IMR-90 (cell line): ENCODE data around the gene JPT2. TPM values are rescaled to one million over a fixed set of nuclear protein-coding genes. Genes with fewer than 3 reads are reported as not detected.

ENCODE experiments used
- ATAC-seq: fragments of 200-7000 bp; cut with Tn5 transposase; 2 replicates; pipeline ENCODE4 v1.9.1; 2020; ENCODE audit warnings: low read depth, mild to moderate bottlenecking, moderate library complexity
- BruUV-seq: library from RNA; stranded (reverse); fragments of 400-500 nt; replicated peaks from 2 replicates; lab custom pipeline; 2021; lab: Mats Ljungman, UMichigan
- CTCF ChIA-PET: fragments of 300-600 bp; formaldehyde crosslinking; extraction: SDS; loops from one replicate; lab custom pipeline; 2021; ENCODE audit warnings: antibody characterized with exemption; lab: Yijun Ruan, JAX
- POLR2A ChIA-PET: fragments of 300-600 bp; sonication (Branson Sonifier 250); formaldehyde crosslinking; loops from one replicate; lab custom pipeline; 2022; ENCODE audit warnings: antibody characterized with exemption; ENCODE audit not compliant: unreplicated experiment; lab: Charles Lee
- DNase-seq: peaks from one replicate; pipeline ENCODE4 v3.0.0; 2013
- H2AFZ ChIP-seq: replicated peaks from 2 replicates; pipeline ENCODE3; 2013; ENCODE audit warnings: low read length, mild to moderate bottlenecking; ENCODE audit not compliant: poor library complexity
- H2AK5ac ChIP-seq: 2 replicates; pipeline ENCODE4 v1.6.1; 2013; ENCODE audit warnings: low read depth, low read length, inconsistent platforms
- H2AK9ac ChIP-seq: replicated peaks from 2 replicates; pipeline ENCODE3; 2013; ENCODE audit warnings: mild to moderate bottlenecking, low read depth, low read length, moderate library complexity; ENCODE audit not compliant: poor library complexity
- H2BK120ac ChIP-seq: 2 replicates; pipeline ENCODE4 v1.6.1; 2013; ENCODE audit warnings: low read depth, low read length, inconsistent platforms
- H2BK15ac ChIP-seq: 3 replicates; pipeline ENCODE4 v1.6.1; 2013; ENCODE audit warnings: low read depth, low read length, inconsistent platforms
- H2BK20ac ChIP-seq: 2 replicates; pipeline ENCODE4 v1.6.1; 2013; ENCODE audit warnings: low read depth, mild to moderate bottlenecking, inconsistent platforms, low read length, moderate library complexity
- H2BK5ac ChIP-seq: 2 replicates; pipeline ENCODE4 v1.6.1; 2013; ENCODE audit warnings: mild to moderate bottlenecking, low read depth, low read length, inconsistent platforms; ENCODE audit not compliant: poor library complexity, severe bottlenecking
- H3K14ac ChIP-seq: replicated peaks from 2 replicates; pipeline ENCODE4 v1.6.1; 2013; ENCODE audit warnings: low read depth, low read length, inconsistent platforms
- H3K18ac ChIP-seq: 2 replicates; pipeline ENCODE4 v1.6.1; 2013; ENCODE audit warnings: low read depth, low read length, control low read depth
- H3K23ac ChIP-seq: 2 replicates; pipeline ENCODE4 v1.6.1; 2013; ENCODE audit warnings: low read depth, low read length, inconsistent platforms
- H3K27ac ChIP-seq: 2 replicates; pipeline ENCODE4 v1.5.1; 2013; ENCODE audit warnings: mild to moderate bottlenecking, control low read depth, low read length; ENCODE audit not compliant: insufficient read depth
- H3K27me3 ChIP-seq: 2 replicates; pipeline ENCODE4 v1.6.1; 2013; ENCODE audit warnings: low read length; ENCODE audit not compliant: control insufficient read depth, insufficient read depth
- H3K36me3 ChIP-seq: 2 replicates; pipeline ENCODE4 v1.6.1; 2013; ENCODE audit warnings: low read length, mixed read lengths; ENCODE audit not compliant: control insufficient read depth, insufficient read depth
- H3K4ac ChIP-seq: 2 replicates; pipeline ENCODE4 v1.6.1; 2013; ENCODE audit warnings: low read depth, low read length, inconsistent platforms
- H3K4me1 ChIP-seq: 2 replicates; pipeline ENCODE4 v1.6.1; 2013; ENCODE audit warnings: low read length, mixed read lengths; ENCODE audit not compliant: control insufficient read depth, insufficient read depth
- H3K4me2 ChIP-seq: 2 replicates; pipeline ENCODE4 v1.6.1; 2013; ENCODE audit warnings: low read depth, mild to moderate bottlenecking, control low read depth, low read length, moderate library complexity
- H3K4me3 ChIP-seq: 2 replicates; pipeline ENCODE4 v1.5.1; 2013; ENCODE audit warnings: low read depth, mild to moderate bottlenecking, control low read depth, low read length, moderate library complexity; ENCODE audit not compliant: insufficient read depth
- H3K56ac ChIP-seq: 2 replicates; pipeline ENCODE4 v1.6.1; 2013; ENCODE audit warnings: low read length, inconsistent platforms; ENCODE audit not compliant: insufficient read depth; ENCODE audit errors: extremely low read depth
- H3K79me1 ChIP-seq, 2 experiments: 2 replicates each; pipeline ENCODE4 v1.6.1; 2013; ENCODE audit warnings: low read length in 2 of 2, inconsistent platforms in 1 of 2, low read depth in 1 of 2
- H3K9ac ChIP-seq: 2 replicates; pipeline ENCODE4 v1.6.1; 2013; ENCODE audit warnings: low read depth, low read length, control low read depth
- H3K9me1 ChIP-seq: 2 replicates; pipeline ENCODE4 v1.6.1; 2013; ENCODE audit warnings: low read length, inconsistent platforms; ENCODE audit not compliant: insufficient read depth
- H3K9me3 ChIP-seq: 2 replicates; pipeline ENCODE4 v1.6.1; 2013; ENCODE audit warnings: low read length; ENCODE audit not compliant: control insufficient read depth, insufficient read depth
- H4K20me1 ChIP-seq: 2 replicates; pipeline ENCODE4 v1.6.1; 2013; ENCODE audit warnings: low read length, inconsistent platforms; ENCODE audit not compliant: insufficient read depth
- H4K5ac ChIP-seq: 2 replicates; pipeline ENCODE4 v1.6.1; 2013; ENCODE audit warnings: mild to moderate bottlenecking, low read depth, low read length, control low read depth
- H4K8ac ChIP-seq, 2 experiments: 2 replicates each; pipeline ENCODE4 v1.6.1; 2013; ENCODE audit warnings: low read depth in 2 of 2, low read length in 2 of 2, control low read depth in 1 of 2, inconsistent platforms in 1 of 2
- H4K91ac ChIP-seq: 2 replicates; pipeline ENCODE4 v1.6.1; 2013; ENCODE audit warnings: low read depth, low read length, inconsistent platforms; ENCODE audit not compliant: insufficient read depth
- CEBPB ChIP-seq: IDR thresholded peaks from 2 replicates; pipeline ENCODE4 v1.6.1; 2012; ENCODE audit warnings: low read depth, low read length, improper control_type of control experiment
- CHD1 ChIP-seq: IDR thresholded peaks from 2 replicates; pipeline ENCODE4 v1.6.1; 2012; ENCODE audit warnings: low read depth, low read length, improper control_type of control experiment
- CTCF ChIP-seq: conservative IDR thresholded peaks from 2 replicates; pipeline ENCODE4 v1.5.1; 2012; ENCODE audit warnings: mild to moderate bottlenecking, low read depth, low read length, improper control_type of control experiment
- ELK1 ChIP-seq: fragments of 150-350 bp; IDR thresholded peaks from 2 replicates; pipeline ENCODE4 v1.6.1; 2016; ENCODE audit warnings: low read depth, mild to moderate bottlenecking, low read length, moderate library complexity, borderline replicate concordance
- MAFK ChIP-seq: IDR thresholded peaks from 2 replicates; pipeline ENCODE4 v1.6.1; 2012; ENCODE audit warnings: low read depth, low read length, improper control_type of control experiment
- MXI1 ChIP-seq: IDR thresholded peaks from 2 replicates; pipeline ENCODE4 v1.6.1; 2012; ENCODE audit warnings: low read depth, mild to moderate bottlenecking, low read length, moderate library complexity, borderline replicate concordance
- NFE2L2 ChIP-seq: fragments of 150-350 bp; IDR thresholded peaks from 2 replicates; pipeline ENCODE4 v1.6.1; 2016; ENCODE audit warnings: low read depth, mild to moderate bottlenecking, low read length
- POLR2A ChIP-seq: IDR thresholded peaks from 2 replicates; pipeline ENCODE4 v1.6.1; 2012; ENCODE audit warnings: mild to moderate bottlenecking, low read depth, low read length
- RAD21 ChIP-seq: IDR thresholded peaks from 2 replicates; pipeline ENCODE4 v1.6.1; 2012; ENCODE audit warnings: low read length, improper control_type of control experiment
- RFX5 ChIP-seq: IDR thresholded peaks from 2 replicates; pipeline ENCODE4 v1.8.0; 2012; ENCODE audit warnings: low read depth, mild to moderate bottlenecking, low read length, moderate library complexity
- WGBS, 2 experiments: methylation state at CpG; one replicate each; pipeline versions ENCODE4 v1.1.5 to v1.1.7; 2013; ENCODE audit warnings: missing lambda C conversion rate in 2 of 2; ENCODE audit not compliant: insufficient read length in 1 of 2; ENCODE audit errors: extremely low coverage in 2 of 2; 5-methylcytosine and 5-hydroxymethylcytosine counted together
- dilution Hi-C: fragments of 300-500 bp; cut with HindIII; formaldehyde crosslinking; loops from one replicate; pipeline ENCODE4 v1.14.3; 2018; ENCODE audit warnings: low sequenced_read_pairs; ENCODE audit not compliant: unreplicated experiment
- in situ Hi-C: fragments of 300-500 bp; cut with MboI; formaldehyde crosslinking; loops from 3 replicates; pipeline ENCODE4 v1.14.3; 2019; ENCODE audit warnings: low sequenced_read_pairs, inconsistent platforms, mixed read lengths
- intact Hi-C: fragments of 100-400 bp; cut with micrococcal nuclease; formaldehyde crosslinking; loops from 2 replicates; pipeline ENCODE4 v1.10.0; 2022
- polyA plus RNA-seq, 3 experiments: library from polyadenylated mRNA; depleted of rRNA; stranded (reverse); fragments of >200 nt; gene quantifications; 2 replicates each; pipeline ENCODE4 v1.2.3, GENCODE V29; 2012; ENCODE audit warnings: low replicate concordance in 1 of 3
- total RNA-seq: library from RNA; depleted of rRNA; stranded (reverse); fragments of >200 nt; gene quantifications from 2 replicates; pipeline ENCODE4 v1.2.3, GENCODE V29; 2012
- TF ChIP-seq, protein P1 (sequence below): fragments of 150-350 bp; IDR thresholded peaks from 2 replicates; pipeline ENCODE4 v1.6.1; 2017; ENCODE audit warnings: mild to moderate bottlenecking, antibody characterized with exemption, low read length, low read depth

JPT2 gene
- total and polyA plus RNA-seq, 2 of the 4 experiments (the other 2 are of a cell fraction) = 40.0 to 41.5 TPM

GRCh38 chr16:1657841-1658240 lies 20.2 kb upstream of the JPT2 start (continued):
- TF ChIP-seq CTCF = no peak
- no peak for TF ChIP-seq ELK1

DNA sequence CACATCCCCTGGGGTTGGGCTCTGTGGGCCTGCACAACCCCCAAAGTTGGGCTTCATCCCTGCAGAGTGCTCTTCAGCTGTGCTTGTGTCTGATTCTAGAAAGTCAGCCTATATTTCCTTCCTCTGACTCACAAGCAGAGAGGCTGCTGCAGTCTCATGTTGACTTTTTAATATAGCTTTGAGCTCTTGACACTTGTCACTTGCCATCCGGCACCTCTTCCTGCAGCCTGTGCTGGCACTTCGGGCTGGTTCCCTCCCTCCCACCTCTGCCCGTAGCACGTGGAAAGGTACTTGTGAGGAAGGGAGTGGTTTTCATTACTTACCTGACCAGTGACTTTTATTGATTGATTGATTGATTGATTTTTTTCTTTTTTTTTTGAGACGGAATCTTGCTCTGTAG lies 19.0 kb upstream of the JPT2 start:
- H3K4me2 ChIP-seq = no peak overlapping the region
- H2AK9ac ChIP-seq = no peak overlapping the region
- no peak overlapping the region for H2BK120ac ChIP-seq
- no peak overlapping the region for H3K23ac ChIP-seq
- H3K27ac ChIP-seq = no peak overlapping the region
- H3K9me1 ChIP-seq = no peaks in the 10 kb centered on the region
- H4K91ac ChIP-seq = no peak overlapping the region
- ATAC-seq = no peak
- no peaks in the 10 kb centered on the region for H3K9me3 ChIP-seq
- H3K27me3 ChIP-seq = no peaks in the 10 kb centered on the region
- H4K20me1 ChIP-seq = peaks cover 4% of the 10 kb centered on the region; the same call in 1 of the 2 replicates
- no peak for DNase-seq
- ChIA-PET CTCF (no interaction called here), POLR2A (no interaction called here)
- H4K8ac ChIP-seq = no peak overlapping the region
- no peak overlapping the region for H2AFZ ChIP-seq
- no peak overlapping the region for H2BK15ac ChIP-seq
- no peak overlapping the region for H2BK20ac ChIP-seq
- no peak overlapping the region for H3K56ac ChIP-seq
- no peak overlapping the region for H4K5ac ChIP-seq
- no CpG with 5 or more reads among the region's 5 CpGs for WGBS, 2 experiments
- peaks cover 79% of the 10 kb centered on the region for H3K36me3 ChIP-seq
- no peaks in the 10 kb centered on the region for H3K4me1 ChIP-seq
- no peak overlapping the region for H2AK5ac ChIP-seq
- dilution Hi-C loops = no loop called here
- no TSS peak for BruUV-seq
- no peak overlapping the region for H3K18ac ChIP-seq
- H3K79me1 ChIP-seq = peaks cover 1 to 6% of the 10 kb centered on the region in 2 experiments; a peak in 2 of 4 replicates
- in situ Hi-C loops = no loop called here
- no peak overlapping the region for H2BK5ac ChIP-seq
- H3K14ac ChIP-seq = no peak overlapping the region
- no peak overlapping the region for H3K9ac ChIP-seq
- no peak overlapping the region for H3K4me3 ChIP-seq
- H3K4ac ChIP-seq = no peak overlapping the region
- intact Hi-C loops = no loop called here
- TF ChIP-seq NFE2L2 (no peak), CEBPB (no peak), RFX5 (no peak), POLR2A (no peak), RAD21 (no peak), CHD1 (no peak), MXI1 (no peak), CTCF (no peak), MAFK (no peak)
- TF ChIP-seq, protein P1, sequence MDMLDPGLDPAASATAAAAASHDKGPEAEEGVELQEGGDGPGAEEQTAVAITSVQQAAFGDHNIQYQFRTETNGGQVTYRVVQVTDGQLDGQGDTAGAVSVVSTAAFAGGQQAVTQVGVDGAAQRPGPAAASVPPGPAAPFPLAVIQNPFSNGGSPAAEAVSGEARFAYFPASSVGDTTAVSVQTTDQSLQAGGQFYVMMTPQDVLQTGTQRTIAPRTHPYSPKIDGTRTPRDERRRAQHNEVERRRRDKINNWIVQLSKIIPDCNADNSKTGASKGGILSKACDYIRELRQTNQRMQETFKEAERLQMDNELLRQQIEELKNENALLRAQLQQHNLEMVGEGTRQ = no peak
